RWPE2 (cell line): ENCODE data around the gene EFCAB5.
"Not testable (repeated sequence)": the region's sequence is repeated elsewhere in the genome, so short reads cannot be mapped to it uniquely, and the experiment has no call there.

Experiments used
- ATAC-seq: fragments of 200-7000 bp; cut with Tn5 transposase; 3 replicates; pipeline ENCODE4 v1.9.1; 2021; ENCODE audit warnings: low read depth
- DNase-seq: peaks from one replicate; pipeline ENCODE4 v3.0.0-alpha.2; 2020; ENCODE audit warnings: low spot score
- H3K27ac ChIP-seq: fragments of 450-650 bp; 2 replicates; pipeline ENCODE4 v1.5.1; 2017; ENCODE audit warnings: mild to moderate bottlenecking; ENCODE audit not compliant: poor library complexity, severe bottlenecking
- H3K27me3 ChIP-seq: fragments of 250-450 bp; sonication (Bioruptor Pico); 2 replicates; pipeline ENCODE4 v1.5.1; 2021; ENCODE audit warnings: mild to moderate bottlenecking, moderate library complexity; ENCODE audit not compliant: insufficient read depth, poor library complexity, severe bottlenecking
- H3K36me3 ChIP-seq: fragments of 250-450 bp; sonication (Bioruptor Pico); 2 replicates; pipeline ENCODE4 v1.5.1; 2020; ENCODE audit warnings: low read depth, mild to moderate bottlenecking, moderate library complexity
- H3K4me1 ChIP-seq: fragments of 250-450 bp; sonication (Bioruptor Pico); 2 replicates; pipeline ENCODE4 v1.5.1; 2021; ENCODE audit warnings: mild to moderate bottlenecking, moderate library complexity; ENCODE audit not compliant: insufficient read depth, poor library complexity, severe bottlenecking
- H3K4me3 ChIP-seq: fragments of 250-450 bp; sonication (Bioruptor Pico); 2 replicates; pipeline ENCODE4 v1.5.1; 2021; ENCODE audit warnings: mild to moderate bottlenecking, moderate library complexity; ENCODE audit not compliant: severe bottlenecking
- H3K9me3 ChIP-seq: fragments of 250-450 bp; sonication (Bioruptor Pico); 2 replicates; pipeline ENCODE4 v1.5.1; 2021; ENCODE audit warnings: mild to moderate bottlenecking, moderate library complexity; ENCODE audit not compliant: severe bottlenecking
- TF ChIP-seq, protein P1 (sequence below): fragments of 450-650 bp; IDR thresholded peaks from one replicate; pipeline ENCODE4 v1.5.1; 2017; ENCODE audit warnings: mild to moderate bottlenecking, moderate library complexity; ENCODE audit not compliant: poor library complexity, severe bottlenecking

Gene EFCAB5

DNA sequence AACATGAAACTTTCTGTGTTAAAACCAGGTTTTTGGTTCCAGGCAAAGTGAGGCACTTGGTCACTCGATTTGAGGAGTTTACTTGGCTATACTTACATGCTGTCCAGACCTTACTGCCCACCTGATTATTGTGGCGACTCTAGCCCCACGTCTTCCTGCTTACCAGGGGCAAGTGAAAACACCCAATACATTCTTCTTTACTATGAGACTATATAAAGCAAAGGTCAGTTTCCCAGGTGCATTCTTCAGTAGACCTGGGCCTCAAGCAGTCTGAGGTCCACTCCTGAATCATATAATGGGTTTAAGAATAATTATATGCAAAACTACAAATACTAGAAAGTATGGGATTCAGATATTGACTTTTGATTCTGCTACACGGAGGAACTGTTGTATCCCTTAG, 86.2 kb downstream of the EFCAB5 start:
- Histone ChIP-seq H3K9me3 (no peaks in the 10 kb centered on the region), H3K27me3 (no peaks in the 10 kb centered on the region), H3K4me1 (no peaks in the 10 kb centered on the region), H3K36me3 (no peaks in the 10 kb centered on the region), H3K27ac (no peak overlapping the region), H3K4me3 (no peak overlapping the region)
- TF ChIP-seq, protein P1, sequence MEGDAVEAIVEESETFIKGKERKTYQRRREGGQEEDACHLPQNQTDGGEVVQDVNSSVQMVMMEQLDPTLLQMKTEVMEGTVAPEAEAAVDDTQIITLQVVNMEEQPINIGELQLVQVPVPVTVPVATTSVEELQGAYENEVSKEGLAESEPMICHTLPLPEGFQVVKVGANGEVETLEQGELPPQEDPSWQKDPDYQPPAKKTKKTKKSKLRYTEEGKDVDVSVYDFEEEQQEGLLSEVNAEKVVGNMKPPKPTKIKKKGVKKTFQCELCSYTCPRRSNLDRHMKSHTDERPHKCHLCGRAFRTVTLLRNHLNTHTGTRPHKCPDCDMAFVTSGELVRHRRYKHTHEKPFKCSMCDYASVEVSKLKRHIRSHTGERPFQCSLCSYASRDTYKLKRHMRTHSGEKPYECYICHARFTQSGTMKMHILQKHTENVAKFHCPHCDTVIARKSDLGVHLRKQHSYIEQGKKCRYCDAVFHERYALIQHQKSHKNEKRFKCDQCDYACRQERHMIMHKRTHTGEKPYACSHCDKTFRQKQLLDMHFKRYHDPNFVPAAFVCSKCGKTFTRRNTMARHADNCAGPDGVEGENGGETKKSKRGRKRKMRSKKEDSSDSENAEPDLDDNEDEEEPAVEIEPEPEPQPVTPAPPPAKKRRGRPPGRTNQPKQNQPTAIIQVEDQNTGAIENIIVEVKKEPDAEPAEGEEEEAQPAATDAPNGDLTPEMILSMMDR = no peak
- DNase-seq (no peak), ATAC-seq (no peak)

DNA sequence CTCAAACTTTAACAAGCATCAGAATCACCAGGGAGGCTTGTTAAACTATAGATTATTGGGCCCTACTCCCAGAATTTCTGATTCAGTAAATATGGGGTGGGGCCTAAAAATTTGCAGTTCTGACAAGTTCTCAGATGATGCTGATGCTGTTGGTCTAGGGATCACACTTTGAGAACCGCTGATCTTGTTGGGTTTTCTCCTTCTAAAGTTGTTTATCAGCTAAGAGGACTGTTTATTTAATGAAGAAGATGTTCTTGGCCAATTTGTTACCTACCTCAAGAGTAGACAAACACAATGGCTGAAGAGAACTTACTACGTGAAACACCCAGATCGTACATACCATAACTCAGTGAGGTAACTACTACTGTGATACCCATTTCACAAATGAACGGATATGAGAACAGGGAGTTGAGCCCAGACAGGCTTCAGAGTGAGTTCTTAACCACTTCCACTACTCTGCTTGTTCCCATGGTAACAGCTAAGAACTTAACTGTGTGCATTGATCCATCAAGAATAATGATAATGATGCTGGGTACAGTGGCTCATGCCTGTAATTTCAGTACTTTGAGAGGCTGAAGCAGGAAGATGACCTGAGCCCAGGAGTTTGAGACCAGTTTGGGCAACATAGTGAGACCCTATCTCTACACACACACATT, 89.9 kb downstream of the EFCAB5 start:
- H3K36me3 ChIP-seq = no peaks in the 10 kb centered on the region

DNA sequence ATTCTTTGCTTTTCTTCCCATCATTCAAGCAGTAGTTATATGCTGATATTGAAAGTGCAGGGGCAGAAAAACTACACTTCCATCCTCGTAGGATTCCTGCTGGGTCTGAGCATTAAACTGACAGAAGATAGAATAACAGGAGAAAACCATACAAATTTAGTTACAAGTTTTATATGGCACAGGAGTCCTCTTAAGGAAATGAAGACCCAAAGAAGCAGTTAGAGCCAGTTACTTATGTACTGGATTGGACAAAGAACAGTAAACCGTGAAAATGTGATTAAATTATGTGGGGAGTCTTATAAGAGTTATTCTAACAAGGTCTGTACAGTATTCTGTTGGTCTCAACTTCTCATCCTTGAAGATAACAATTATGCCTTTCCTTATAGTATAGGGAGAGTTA, 93.9 kb downstream of the EFCAB5 start:
- no peaks in the 10 kb centered on the region for H3K9me3 ChIP-seq
- TF ChIP-seq, protein P1 = no peak
- no peak overlapping the region for H3K27ac ChIP-seq
- no peak overlapping the region for H3K4me3 ChIP-seq
- ATAC-seq (no peak), DNase-seq (no peak)
- H3K27me3 ChIP-seq = peaks cover 6% of the 10 kb centered on the region
- H3K36me3 ChIP-seq = no peaks in the 10 kb centered on the region
- H3K4me1 ChIP-seq = peaks cover under 1% of the 10 kb centered on the region

More for the DNA sequence above, 89.9 kb downstream of the EFCAB5 start:
- Histone ChIP-seq H3K4me3 (no peak overlapping the region), H3K9me3 (no peaks in the 10 kb centered on the region), H3K27me3 (peaks cover 6% of the 10 kb centered on the region), H3K4me1 (no peaks in the 10 kb centered on the region), H3K27ac (no peak overlapping the region)
- DNase-seq = no peak
- no peak for ATAC-seq
- TF ChIP-seq, protein P1 = no peak

DNA sequence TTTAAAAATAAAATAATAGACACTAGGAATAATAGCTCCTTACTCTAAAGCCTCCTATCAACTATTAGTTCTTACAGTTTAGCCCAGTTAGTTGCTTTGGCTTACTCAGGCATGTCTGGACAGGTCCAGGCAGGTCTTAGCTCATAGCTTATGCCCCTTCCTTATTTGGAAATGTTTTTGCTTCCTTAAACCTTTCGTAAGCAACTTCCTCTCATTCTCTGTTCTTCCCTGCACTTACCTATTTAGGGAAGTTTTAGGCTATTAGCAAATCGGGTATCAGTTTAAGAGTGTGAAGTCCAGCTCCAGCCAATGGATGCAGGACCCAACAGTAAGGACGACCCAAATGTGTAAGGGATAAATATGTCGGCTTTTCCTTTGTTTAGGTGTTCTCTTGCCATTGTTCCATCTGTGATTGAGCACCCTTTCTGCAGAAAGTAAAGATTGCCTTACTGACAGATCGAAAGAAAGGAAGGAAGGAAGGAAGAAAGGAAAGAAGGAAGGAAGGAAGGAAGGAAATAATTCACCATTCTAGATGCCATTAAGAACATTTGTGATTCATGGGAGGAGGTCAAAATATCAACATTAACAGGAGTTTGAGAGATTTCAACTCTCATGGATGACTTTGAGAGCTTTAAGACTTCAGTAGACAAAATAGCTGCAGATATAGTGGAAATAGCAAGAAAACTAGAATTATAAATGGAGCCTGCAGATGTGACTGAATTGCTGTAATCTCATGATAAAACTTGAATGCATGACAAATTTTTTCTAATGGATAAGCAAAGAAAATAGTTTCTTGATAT, 99.5 kb downstream of the EFCAB5 start:
- H3K4me1 ChIP-seq, H3K9me3 ChIP-seq, H3K27me3 ChIP-seq, ATAC-seq, H3K27ac ChIP-seq, H3K4me3 ChIP-seq, H3K36me3 ChIP-seq: not testable (repeated sequence)
- peak; percentile 63 for DNase-seq

DNA sequence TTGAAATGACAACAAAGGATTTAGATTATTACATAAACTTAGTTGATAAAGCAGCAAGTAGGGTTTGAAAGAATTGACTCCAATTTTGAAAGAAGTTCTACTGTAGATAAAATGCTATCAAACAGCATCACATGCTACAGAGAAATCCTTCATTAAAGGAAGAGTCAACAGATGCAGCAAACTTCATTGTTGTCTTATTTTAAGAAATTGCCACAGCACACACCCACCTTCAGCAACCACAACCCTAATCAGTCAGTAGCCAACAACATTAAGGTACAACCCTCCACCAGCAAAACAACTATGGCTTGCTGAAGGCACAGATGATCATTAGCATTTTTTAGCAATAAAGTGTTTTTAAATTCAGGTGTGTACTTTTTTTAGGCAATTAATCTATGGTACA, 100.1 kb downstream of the EFCAB5 start:
- no peak overlapping the region for H3K4me3 ChIP-seq
- TF ChIP-seq, protein P1 = no peak
- no peaks in the 10 kb centered on the region for H3K36me3 ChIP-seq
- ATAC-seq (no peak), DNase-seq (no peak)
- peaks cover 8% of the 10 kb centered on the region for H3K4me1 ChIP-seq
- H3K27me3 ChIP-seq = no peaks in the 10 kb centered on the region
- H3K9me3 ChIP-seq = no peaks in the 10 kb centered on the region
- H3K27ac ChIP-seq = no peak overlapping the region
